AG20443 (cell line): Measurements from ENCODE around the gene TMEM14A.
A peak's percentile ranks its signal among the peaks of the same experiment; 100 is the strongest.
"Not testable (repeated sequence)": the region's sequence is repeated elsewhere in the genome, so short reads cannot be mapped to it uniquely, and the experiment has no call there.

Experiments
- DNase-seq: peaks from one replicate; pipeline ENCODE4 v3.0.0; 2012; ENCODE audit warnings: low spot score, mixed read lengths

Gene TMEM14A

GRCh38 chr6:52657870-52658269, 13.0 kb upstream of the TMEM14A start:
- no peak for DNase-seq

DNA sequence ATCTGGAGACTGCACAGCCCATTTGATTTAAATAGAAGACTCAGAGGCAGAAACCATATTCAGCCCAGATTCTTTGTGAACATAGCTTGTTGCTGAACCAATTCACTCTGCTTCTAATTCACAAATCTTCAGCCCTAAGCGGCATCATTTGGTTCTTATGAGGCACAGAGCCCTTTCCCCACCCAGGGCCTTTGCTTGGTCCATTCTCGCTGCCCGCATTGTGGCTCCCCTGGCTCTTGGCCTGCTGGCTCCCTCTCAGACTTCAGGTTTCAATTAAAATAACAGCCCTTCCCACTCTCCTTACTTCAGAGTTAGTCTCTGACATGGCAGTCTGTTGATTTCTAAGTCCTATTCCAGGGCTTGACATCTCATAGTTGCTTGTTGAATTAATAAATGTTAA, 9.4 kb upstream of the TMEM14A start:
- no peak for DNase-seq

GRCh38 chr6:52662031-52662430, 8.9 kb upstream of the TMEM14A start:
- DNase-seq: no peak

DNA sequence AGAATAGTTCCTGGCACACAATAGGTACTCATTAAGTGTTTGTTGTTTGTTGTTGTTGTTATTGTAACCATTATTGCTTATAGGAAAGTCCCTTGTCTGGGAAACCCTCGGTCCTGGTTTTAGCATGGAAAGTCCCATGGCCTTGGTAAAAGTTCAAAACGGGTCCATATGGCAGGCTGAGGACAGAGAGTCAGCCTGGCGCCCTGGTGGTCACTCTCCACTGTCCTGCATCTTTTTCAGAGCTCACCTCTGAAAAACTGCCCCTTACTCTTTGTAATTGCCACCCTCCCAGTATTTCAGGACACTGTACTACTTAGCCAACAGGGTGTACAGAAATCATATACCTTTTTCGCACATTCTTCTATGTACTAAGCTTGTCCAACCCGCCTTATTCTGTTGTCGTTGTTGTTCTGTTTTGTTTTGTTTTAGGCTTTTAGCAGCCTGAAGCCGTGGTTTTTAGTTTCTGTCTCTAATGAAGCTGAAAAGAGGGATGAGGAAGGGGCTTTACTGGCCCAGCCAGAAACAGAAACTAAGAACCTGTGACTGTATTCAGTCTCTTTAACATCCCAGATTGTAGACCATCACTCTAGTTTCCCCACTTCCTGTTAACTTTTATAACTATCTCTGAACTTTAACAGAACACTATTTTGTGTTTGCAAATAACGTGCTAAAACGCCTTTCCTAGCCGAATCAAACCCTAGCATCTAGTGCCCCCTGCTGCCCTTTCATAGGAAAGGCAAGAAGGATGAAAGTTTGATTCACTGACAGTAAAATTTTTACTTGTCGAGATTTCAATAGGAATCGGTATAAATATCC, 7.6 kb upstream of the TMEM14A start:
- DNase-seq: peak; percentile 63

GRCh38 chr6:52663936-52664185, 7.1 kb upstream of the TMEM14A start:
- DNase-seq: no peak

GRCh38 chr6:52664186-52664990, 6.5 kb upstream of the TMEM14A start:
- DNase-seq: peak; percentile 96

DNA sequence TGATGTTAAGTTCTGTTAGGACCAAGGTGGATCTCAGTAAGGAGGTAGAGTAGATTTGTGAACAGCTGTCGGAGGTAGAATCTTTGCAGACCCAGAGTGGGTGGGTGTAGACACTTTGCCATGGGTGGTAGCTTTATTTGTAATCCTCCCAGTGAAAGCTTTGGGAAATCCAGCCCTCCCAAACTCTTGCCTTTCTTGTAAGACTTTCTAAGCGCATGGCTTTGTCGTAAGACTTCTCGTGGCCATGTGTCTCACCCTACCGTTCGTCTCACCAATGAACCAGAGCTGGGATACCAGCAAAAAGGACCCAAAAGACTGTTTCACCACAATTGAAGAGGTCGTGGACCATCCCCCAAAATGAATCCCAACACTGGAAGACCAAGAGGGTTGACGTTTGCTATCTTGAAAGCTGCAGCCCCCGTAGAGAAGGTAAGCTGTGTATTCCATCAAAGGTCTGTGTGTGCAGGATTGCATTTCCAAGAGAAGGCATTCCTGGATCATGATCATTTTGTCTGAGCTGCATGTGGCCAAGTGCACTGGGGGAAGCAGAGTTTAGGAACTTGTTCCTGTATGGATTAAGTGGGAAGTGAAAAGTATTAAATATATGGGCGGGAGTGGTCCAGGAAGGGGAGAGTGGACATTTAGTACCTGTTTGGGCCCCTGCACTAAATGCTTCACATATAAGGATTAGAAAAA, 5.8 kb upstream of the TMEM14A start:
- DNase-seq: no peak

- no peak for DNase-seq
Observed at GRCh38 chr6:52666071-52666470, 4.8 kb upstream of the TMEM14A start.

DNA sequence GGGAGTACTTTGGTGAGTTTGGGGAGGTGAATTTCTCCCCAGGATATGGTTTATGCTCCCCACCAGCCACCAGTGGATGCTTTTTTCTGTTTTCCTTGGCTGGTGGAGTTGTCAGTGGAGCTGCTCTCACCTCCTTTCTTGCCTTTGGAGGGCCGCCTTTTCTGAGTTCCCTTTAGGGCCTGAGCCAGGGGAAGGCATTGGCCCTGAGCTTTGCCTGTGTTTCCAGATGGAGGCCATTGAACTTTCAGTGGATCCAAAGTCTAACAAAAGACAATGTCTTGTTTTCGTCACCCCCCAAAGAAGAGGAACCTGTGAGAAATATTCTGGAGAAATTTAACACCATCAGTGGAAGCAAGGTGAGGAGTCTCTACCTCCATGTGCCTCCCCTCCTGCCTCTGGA, 4.4 kb upstream of the TMEM14A start:
- no peak for DNase-seq

- DNase-seq: no peak
Observed at GRCh38 chr6:52667572-52667971, 3.3 kb upstream of the TMEM14A start.

DNA sequence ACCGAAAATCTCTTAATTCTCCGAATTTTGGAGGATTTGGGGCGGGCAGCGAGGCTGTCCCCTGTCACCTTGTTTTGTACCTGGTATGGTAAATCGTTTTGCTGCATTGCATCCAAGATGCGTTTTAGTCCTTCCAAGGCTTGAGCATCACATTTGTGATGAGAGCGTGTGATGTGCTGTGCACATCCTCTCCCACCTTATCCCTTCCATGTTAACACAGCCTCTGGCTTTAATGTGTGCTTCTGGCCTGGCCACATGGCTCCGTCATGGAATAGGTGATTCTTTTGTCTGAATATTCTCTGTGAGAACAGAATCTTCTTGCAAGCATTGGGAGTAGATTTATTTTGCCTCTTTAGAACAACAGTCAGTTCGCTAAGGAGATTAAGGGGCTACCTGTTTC, 763 bp downstream of the TMEM14A start:
- no peak for DNase-seq

DNA sequence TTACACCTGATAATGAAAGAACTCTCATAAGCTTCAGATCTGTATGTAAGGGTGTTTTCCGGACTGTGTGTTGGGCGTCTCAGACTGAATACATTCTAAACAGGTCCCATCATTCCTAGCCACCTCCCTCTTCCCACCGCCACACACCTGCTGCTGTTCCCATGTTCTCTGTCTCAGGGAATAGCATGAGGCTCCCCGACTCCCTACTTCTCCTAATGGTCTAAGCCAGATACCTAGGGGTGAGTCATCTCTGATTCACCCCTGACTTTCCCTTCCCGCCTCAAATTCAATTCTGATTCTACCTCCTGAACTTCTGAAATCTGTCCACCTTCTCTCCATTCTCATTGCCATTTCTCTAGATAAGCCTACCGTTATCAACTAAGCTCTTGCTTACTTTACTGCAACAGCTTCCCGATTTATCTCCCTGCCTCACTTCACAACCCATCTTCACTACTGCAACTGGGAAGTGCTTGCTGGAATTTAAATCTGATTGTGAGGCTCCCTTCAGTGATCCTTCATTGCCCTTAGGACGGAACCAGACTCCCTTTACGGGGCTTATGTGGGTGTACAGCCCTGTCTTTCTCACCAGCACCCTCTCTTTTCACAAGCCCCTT, 1.6 kb downstream of the TMEM14A start:
- no peak for DNase-seq

DNA sequence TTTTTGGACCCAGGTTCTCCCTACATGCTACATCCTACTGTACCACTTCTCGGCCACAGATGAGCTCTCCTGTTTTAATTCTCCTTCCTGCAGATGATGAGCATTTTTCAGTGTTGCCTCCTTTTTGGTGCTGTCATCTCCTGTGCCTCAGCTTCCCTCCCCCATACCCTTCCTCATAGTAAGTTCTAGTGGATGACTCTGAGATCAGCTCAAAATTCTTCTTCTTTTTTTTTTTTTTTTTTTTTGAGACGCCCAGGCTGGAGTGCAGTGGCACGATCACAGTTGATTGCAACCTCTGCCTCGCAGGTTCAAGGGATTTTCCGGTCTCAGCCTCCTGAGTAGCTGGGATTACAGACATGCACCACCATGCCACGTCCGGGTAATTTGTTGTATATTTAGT, 3.8 kb downstream of the TMEM14A start:
- no peak for DNase-seq

GRCh38 chr6:52675372-52675771, 4.5 kb downstream of the TMEM14A start:
- no peak for DNase-seq

DNA sequence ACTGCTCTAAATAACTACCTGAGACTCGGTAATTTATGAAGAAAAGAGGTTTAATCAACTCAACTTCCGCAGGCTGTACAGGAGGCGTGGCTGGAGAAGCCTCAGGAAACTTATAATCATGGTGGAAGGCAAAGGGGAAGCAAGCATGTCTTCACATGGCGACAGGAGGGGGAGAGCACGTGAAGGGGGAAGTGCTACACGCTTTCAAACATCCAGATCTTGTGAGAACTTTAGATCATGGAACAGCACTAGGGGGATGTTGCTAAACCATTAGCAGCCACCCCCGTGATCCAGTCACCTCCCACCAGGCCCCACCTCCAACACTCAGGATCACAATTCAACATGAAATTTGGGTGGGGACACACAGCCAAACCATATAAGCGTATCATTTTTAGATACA, 5.7 kb downstream of the TMEM14A start:
- DNase-seq: not testable (repeated sequence)

GRCh38 chr6:52681416-52681815, 10.5 kb downstream of the TMEM14A start:
- DNase-seq: no peak

- DNase-seq: no peak
Observed at GRCh38 chr6:52686878-52687699, 16.2 kb downstream of the TMEM14A start.

DNA sequence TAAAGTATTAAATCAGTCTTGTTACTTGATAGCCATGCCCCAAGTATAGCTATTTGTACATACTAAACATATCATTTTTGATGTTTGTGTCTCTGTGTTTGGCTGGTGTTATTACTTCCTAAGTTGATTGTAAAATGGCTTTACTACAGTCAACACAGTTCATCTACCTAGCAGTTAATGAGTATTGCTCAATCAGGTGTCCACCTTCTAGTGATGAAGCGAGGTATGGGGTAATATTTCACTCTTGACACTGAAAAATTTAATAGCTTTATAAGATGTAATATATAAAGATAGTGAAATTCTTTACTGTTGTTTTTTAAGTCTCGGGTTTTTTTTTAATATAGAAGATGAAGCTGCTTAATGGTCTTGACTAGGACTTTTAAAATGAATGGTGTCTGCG, 18.9 kb downstream of the TMEM14A start:
- no peak for DNase-seq

GRCh38 chr6:52691718-52692117, 20.8 kb downstream of the TMEM14A start:
- DNase-seq: peak; percentile 15

GRCh38 chr6:52693773-52694172, 22.9 kb downstream of the TMEM14A start:
- DNase-seq: no peak

DNA sequence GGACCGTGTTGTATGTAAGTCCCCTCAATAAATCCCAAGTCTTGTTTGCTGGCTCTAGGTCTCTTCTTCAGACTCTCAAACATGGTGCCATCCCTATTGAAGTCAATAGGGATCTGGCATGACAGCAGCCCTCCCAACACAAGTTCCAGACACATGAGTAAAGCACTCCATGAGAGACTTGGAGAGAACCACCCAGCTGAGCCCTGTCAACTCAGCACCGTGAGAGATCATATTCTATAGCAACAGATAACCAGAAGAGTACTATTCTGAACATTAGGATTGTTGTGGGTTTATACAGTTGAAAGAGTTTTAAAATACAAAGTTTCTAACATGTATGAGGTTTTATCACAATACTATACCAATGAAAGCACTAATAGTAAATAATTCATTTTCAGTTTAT, 23.5 kb downstream of the TMEM14A start:
- no peak for DNase-seq

DNA sequence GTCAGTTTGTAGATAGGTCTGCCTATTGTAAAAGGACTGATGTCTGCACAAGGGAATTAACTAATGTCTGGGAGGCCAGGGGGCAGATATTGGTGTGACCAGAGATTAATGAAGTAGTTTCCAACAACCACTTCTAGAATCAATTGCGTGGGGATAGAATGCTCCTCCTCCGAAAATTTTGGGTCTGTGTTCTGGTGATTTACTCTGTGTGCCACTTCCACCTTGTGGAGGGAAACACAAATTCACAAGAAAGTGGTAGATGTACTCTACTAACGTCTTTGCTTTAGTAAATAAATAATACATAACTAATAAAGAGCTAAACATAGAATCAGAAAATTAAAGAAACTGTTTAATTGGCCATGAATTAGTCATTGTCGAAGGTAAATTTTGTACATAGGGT, 25.5 kb downstream of the TMEM14A start:
- no peak for DNase-seq
